Left forelimb (tissue), 1 donor: ENCODE measurements around the gene SLC7A5.
A peak's percentile ranks its signal among the peaks of the same experiment; 100 is the strongest.
"Not testable (repeated sequence)": the region's sequence is repeated elsewhere in the genome, so short reads cannot be mapped to it uniquely, and the experiment has no call there.

Experiments used
- DNase-seq: peaks from one replicate; pipeline ENCODE4 v3.0.0-alpha.2; 2018; ENCODE audit warnings: low spot score

SLC7A5 gene

GRCh38 chr16:87861300-87862099, 7.8 kb downstream of the SLC7A5 start:
- not testable (repeated sequence) for DNase-seq

GRCh38 chr16:87860553-87861299, 8.6 kb downstream of the SLC7A5 start:
- no peak for DNase-seq

GRCh38 chr16:87858151-87858993, 10.9 kb downstream of the SLC7A5 start:
- DNase-seq: not testable (repeated sequence)

- DNase-seq: no peak
These were observed 12.5 kb downstream of the SLC7A5 start for GRCh38 chr16:87856791-87857228.

- DNase-seq: no peak
These were observed 13.2 kb downstream of the SLC7A5 start for GRCh38 chr16:87855852-87856715.

GRCh38 chr16:87854907-87855683, 14.2 kb downstream of the SLC7A5 start:
- DNase-seq: no peak

- no peak for DNase-seq
These were observed 15.0 kb downstream of the SLC7A5 start for GRCh38 chr16:87854053-87854906.

- DNase-seq: peak; percentile 91
These were observed 15.8 kb downstream of the SLC7A5 start for GRCh38 chr16:87853411-87854052.

GRCh38 chr16:87851601-87852000, 17.7 kb downstream of the SLC7A5 start:
- DNase-seq: no peak

- DNase-seq: no peak
These were observed 18.1 kb downstream of the SLC7A5 start for GRCh38 chr16:87851141-87851587.

- no peak for DNase-seq
These were observed 19.0 kb downstream of the SLC7A5 start for GRCh38 chr16:87850009-87851006.

- DNase-seq: no peak
These were observed 19.8 kb downstream of the SLC7A5 start for GRCh38 chr16:87849419-87850008.

- no peak for DNase-seq
These were observed 20.5 kb downstream of the SLC7A5 start for GRCh38 chr16:87848676-87849345.

GRCh38 chr16:87847785-87848675, 21.3 kb downstream of the SLC7A5 start:
- no peak for DNase-seq

GRCh38 chr16:87847467-87847784, 21.9 kb downstream of the SLC7A5 start:
- DNase-seq: no peak
